ENCODE measurements around the gene FAM98B.

- TF ChIP-seq EP300 (IDR thresholded peaks at IDR 0.05; ENCODE audit: low read depth) (no peak), POLR2AphosphoS5 (IDR thresholded peaks at IDR 0.05) (no peak), POLR2A (IDR thresholded peaks at IDR 0.05) (no peak)
- TF ChIP-seq, protein P1, sequence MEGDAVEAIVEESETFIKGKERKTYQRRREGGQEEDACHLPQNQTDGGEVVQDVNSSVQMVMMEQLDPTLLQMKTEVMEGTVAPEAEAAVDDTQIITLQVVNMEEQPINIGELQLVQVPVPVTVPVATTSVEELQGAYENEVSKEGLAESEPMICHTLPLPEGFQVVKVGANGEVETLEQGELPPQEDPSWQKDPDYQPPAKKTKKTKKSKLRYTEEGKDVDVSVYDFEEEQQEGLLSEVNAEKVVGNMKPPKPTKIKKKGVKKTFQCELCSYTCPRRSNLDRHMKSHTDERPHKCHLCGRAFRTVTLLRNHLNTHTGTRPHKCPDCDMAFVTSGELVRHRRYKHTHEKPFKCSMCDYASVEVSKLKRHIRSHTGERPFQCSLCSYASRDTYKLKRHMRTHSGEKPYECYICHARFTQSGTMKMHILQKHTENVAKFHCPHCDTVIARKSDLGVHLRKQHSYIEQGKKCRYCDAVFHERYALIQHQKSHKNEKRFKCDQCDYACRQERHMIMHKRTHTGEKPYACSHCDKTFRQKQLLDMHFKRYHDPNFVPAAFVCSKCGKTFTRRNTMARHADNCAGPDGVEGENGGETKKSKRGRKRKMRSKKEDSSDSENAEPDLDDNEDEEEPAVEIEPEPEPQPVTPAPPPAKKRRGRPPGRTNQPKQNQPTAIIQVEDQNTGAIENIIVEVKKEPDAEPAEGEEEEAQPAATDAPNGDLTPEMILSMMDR (IDR thresholded peaks at IDR 0.05) = no peak
These were observed 69.0 kb downstream of the FAM98B start for GRCh38 chr15:38522922-38523321.
